Bronchial epithelial cell (primary cell): ENCODE data around the gene MT1B. TPM values are rescaled to one million over a fixed set of nuclear protein-coding genes. Genes with fewer than 3 reads are reported as not detected.

Source experiments
- DNase-seq: peaks from one replicate; pipeline ENCODE4 v3.0.0-alpha.2; 2010; ENCODE audit warnings: low read depth
- FAIRE-seq: peaks from 2 replicates; lab custom pipeline; 2011; peaks lifted over from hg19 to GRCh38; lab: Jason Lieb, UNC
- H3K27me3 ChIP-seq: 2 replicates; pipeline ENCODE4 v1.5.1; 2011; ENCODE audit warnings: low read length; ENCODE audit not compliant: control insufficient read depth, insufficient read depth
- H3K36me3 ChIP-seq: 2 replicates; pipeline ENCODE4 v1.5.1; 2011; ENCODE audit warnings: low read length; ENCODE audit not compliant: control insufficient read depth, insufficient read depth
- H3K4me3 ChIP-seq: 2 replicates; pipeline ENCODE4 v1.5.1; 2011; ENCODE audit warnings: mild to moderate bottlenecking, low read depth, low read length, control low read depth
- total RNA-seq: library from RNA; depleted of rRNA; stranded (reverse); fragments of >200 nt; gene quantifications from 2 replicates; pipeline ENCODE4 v1.2.1, GENCODE V29; 2014
- TF ChIP-seq, protein P1 (sequence below): IDR thresholded peaks from 2 replicates; pipeline ENCODE4 v1.5.1; 2011; ENCODE audit warnings: mild to moderate bottlenecking, moderate library complexity, low read length, control low read depth, inconsistent platforms; ENCODE audit not compliant: insufficient read depth, severe bottlenecking

MT1B gene
- total RNA-seq, 1 donor from 2014 or later, result not detected

GRCh38 chr16:56649820-56650219, 1.9 kb upstream of the MT1B start:
- Histone ChIP-seq H3K36me3 (no peaks in the 10 kb centered on the region), H3K4me3 (no peak overlapping the region), H3K27me3 (peaks cover 16% of the 10 kb centered on the region)
- DNase-seq (peak; percentile 98), FAIRE-seq (no peak)
- TF ChIP-seq, protein P1, sequence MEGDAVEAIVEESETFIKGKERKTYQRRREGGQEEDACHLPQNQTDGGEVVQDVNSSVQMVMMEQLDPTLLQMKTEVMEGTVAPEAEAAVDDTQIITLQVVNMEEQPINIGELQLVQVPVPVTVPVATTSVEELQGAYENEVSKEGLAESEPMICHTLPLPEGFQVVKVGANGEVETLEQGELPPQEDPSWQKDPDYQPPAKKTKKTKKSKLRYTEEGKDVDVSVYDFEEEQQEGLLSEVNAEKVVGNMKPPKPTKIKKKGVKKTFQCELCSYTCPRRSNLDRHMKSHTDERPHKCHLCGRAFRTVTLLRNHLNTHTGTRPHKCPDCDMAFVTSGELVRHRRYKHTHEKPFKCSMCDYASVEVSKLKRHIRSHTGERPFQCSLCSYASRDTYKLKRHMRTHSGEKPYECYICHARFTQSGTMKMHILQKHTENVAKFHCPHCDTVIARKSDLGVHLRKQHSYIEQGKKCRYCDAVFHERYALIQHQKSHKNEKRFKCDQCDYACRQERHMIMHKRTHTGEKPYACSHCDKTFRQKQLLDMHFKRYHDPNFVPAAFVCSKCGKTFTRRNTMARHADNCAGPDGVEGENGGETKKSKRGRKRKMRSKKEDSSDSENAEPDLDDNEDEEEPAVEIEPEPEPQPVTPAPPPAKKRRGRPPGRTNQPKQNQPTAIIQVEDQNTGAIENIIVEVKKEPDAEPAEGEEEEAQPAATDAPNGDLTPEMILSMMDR, result no peak

DNA sequence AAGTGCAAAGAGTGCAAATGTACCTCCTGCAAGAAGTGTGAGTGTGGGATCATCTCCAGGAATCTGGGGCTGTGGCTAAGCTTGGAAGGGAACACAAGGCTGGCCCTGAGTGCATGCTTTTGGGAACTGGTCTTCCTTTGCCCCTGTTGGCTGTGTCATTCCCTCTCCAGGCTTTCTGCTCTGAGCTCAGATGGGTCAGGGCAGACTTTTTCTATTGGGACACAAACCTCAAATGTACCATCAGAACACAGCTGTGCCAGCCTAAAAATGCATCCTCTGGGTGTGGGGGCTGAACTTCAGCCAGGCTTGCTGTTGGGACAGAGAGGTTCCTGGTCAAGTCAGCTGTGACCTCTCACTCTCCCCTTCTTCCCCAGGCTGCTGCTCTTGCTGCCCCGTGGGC, 914 bp downstream of the MT1B start:
- Histone ChIP-seq H3K27me3 (peaks cover 16% of the 10 kb centered on the region), H3K4me3 (no peak overlapping the region), H3K36me3 (no peaks in the 10 kb centered on the region)
- FAIRE-seq (no peak), DNase-seq (no peak)
- TF ChIP-seq, protein P1, result no peak

- H3K36me3 ChIP-seq, result no peaks in the 10 kb centered on the region
- TF ChIP-seq, protein P1, result no peak
- peaks cover 16% of the 10 kb centered on the region for H3K27me3 ChIP-seq
- DNase-seq, result no peak
- no peak overlapping the region for H3K4me3 ChIP-seq
- no peak for FAIRE-seq
Observed at GRCh38 chr16:56653218-56653617, 1.5 kb downstream of the MT1B start.

- FAIRE-seq (no peak), DNase-seq (peak; percentile 82)
- TF ChIP-seq, protein P1, result no peak
- peaks cover 1% of the 10 kb centered on the region for H3K27me3 ChIP-seq
- H3K4me3 ChIP-seq, result peak within 1 kb of the TSS; percentile 41
- H3K36me3 ChIP-seq, result no peaks in the 10 kb centered on the region
Observed at GRCh38 chr16:56657555-56658326, 6.1 kb downstream of the MT1B start, which contains the start of gene MT1F. TSS of gene MT1F (plus strand) at chr16:56657959. CDS start at chr16:56658059, 100 bp downstream.

- TF ChIP-seq, protein P1, result no peak
- FAIRE-seq, result no peak
- no peak for DNase-seq
- Histone ChIP-seq H3K27me3 (no peaks in the 10 kb centered on the region), H3K4me3 (no peak overlapping the region), H3K36me3 (no peaks in the 10 kb centered on the region)
Observed at GRCh38 chr16:56658327-56658875, 6.7 kb downstream of the MT1B start.
